SK-N-SH treated with all-trans-retinoic acid at 6 μM for 48 hours (cell line): ENCODE measurements around the gene MYBL2.
"Not testable (repeated sequence)": the region's sequence is repeated elsewhere in the genome, so short reads cannot be mapped to it uniquely, and the experiment has no call there.

Source experiments
- ATAC-seq: fragments of 200-7000 bp; cut with Tn5 transposase; 3 replicates; pipeline ENCODE4 v1.9.1; 2020; ENCODE audit warnings: mild to moderate bottlenecking, moderate library complexity
- ARNTL ChIP-seq: fragments of 450-650 bp; formaldehyde crosslinking; IDR thresholded peaks from 2 replicates; pipeline ENCODE4 v1.5.0; 2020; ENCODE audit warnings: low read depth, mild to moderate bottlenecking, moderate library complexity, borderline replicate concordance
- BACH2 ChIP-seq: fragments of 250-450 bp; sonication (Bioruptor Pico); IDR thresholded peaks from 2 replicates; pipeline ENCODE4 v1.9.0; 2021; ENCODE audit warnings: mild to moderate bottlenecking, borderline replicate concordance
- CSDC2 ChIP-seq: fragments of 250-450 bp; sonication (Bioruptor Pico); IDR thresholded peaks from 2 replicates; pipeline ENCODE4 v1.5.0; 2020; ENCODE audit warnings: mild to moderate bottlenecking, moderate library complexity
- CSRNP3 ChIP-seq: fragments of 250-450 bp; sonication (Bioruptor Pico); IDR thresholded peaks from 2 replicates; pipeline ENCODE4 v1.5.1; 2021; ENCODE audit warnings: mild to moderate bottlenecking, moderate library complexity
- ESRRG ChIP-seq: fragments of 250-450 bp; sonication (Bioruptor Pico); IDR thresholded peaks from 2 replicates; pipeline ENCODE4 v1.6.1; 2021; ENCODE audit warnings: mild to moderate bottlenecking
- GLIS3 ChIP-seq: fragments of 250-450 bp; sonication (Bioruptor Pico); IDR thresholded peaks from 2 replicates; pipeline ENCODE4 v1.5.0; 2020; ENCODE audit warnings: mild to moderate bottlenecking, moderate library complexity
- ISL1 ChIP-seq: fragments of 250-450 bp; sonication (Bioruptor Pico); IDR thresholded peaks from 2 replicates; pipeline ENCODE4 v2.1.2; 2022; ENCODE audit warnings: mild to moderate bottlenecking, moderate library complexity
- PATZ1 ChIP-seq: fragments of 250-450 bp; sonication (Bioruptor Pico); IDR thresholded peaks from 2 replicates; pipeline ENCODE4 v1.8.0; 2020; ENCODE audit warnings: mild to moderate bottlenecking, moderate library complexity, borderline replicate concordance
- RARB ChIP-seq: fragments of 250-450 bp; sonication (Bioruptor Pico); IDR thresholded peaks from 2 replicates; pipeline ENCODE4 v1.8.0; 2021; ENCODE audit warnings: mild to moderate bottlenecking, moderate library complexity
- SNAI2 ChIP-seq: fragments of 250-450 bp; sonication (Bioruptor Pico); IDR thresholded peaks from 2 replicates; pipeline ENCODE4 v1.5.0; 2020; ENCODE audit warnings: mild to moderate bottlenecking, moderate library complexity
- TCF4 ChIP-seq: fragments of 250-450 bp; sonication (Bioruptor Pico); IDR thresholded peaks from 2 replicates; pipeline ENCODE4 v1.8.0; 2021; ENCODE audit warnings: mild to moderate bottlenecking, moderate library complexity, borderline replicate concordance
- TOX ChIP-seq: fragments of 250-450 bp; sonication (Bioruptor Pico); IDR thresholded peaks from 2 replicates; pipeline ENCODE4 v1.8.0; 2021; ENCODE audit warnings: mild to moderate bottlenecking, moderate library complexity, borderline replicate concordance
- ZC3H10 ChIP-seq: fragments of 250-450 bp; sonication (Bioruptor Pico); IDR thresholded peaks from 2 replicates; pipeline ENCODE4 v1.5.1; 2021; ENCODE audit warnings: mild to moderate bottlenecking, moderate library complexity
- ZFP3 ChIP-seq: fragments of 250-450 bp; sonication (Bioruptor Pico); IDR thresholded peaks from 2 replicates; pipeline ENCODE4 v1.5.0; 2020; ENCODE audit warnings: mild to moderate bottlenecking, moderate library complexity
- ZFP30 ChIP-seq: fragments of 450-650 bp; formaldehyde crosslinking; IDR thresholded peaks from 2 replicates; pipeline ENCODE4 v1.5.0; 2022; ENCODE audit warnings: mild to moderate bottlenecking, moderate library complexity
- ZNF565 ChIP-seq: fragments of 450-650 bp; formaldehyde crosslinking; conservative IDR thresholded peaks from 2 replicates; pipeline ENCODE4 v1.5.0; 2020; ENCODE audit warnings: low read depth, mild to moderate bottlenecking, moderate library complexity
- ZNF70 ChIP-seq: fragments of 450-650 bp; formaldehyde crosslinking; IDR thresholded peaks from 2 replicates; pipeline ENCODE4 v1.5.0; 2020; ENCODE audit warnings: mild to moderate bottlenecking, moderate library complexity
- ZNF8 ChIP-seq: fragments of 450-650 bp; formaldehyde crosslinking; IDR thresholded peaks from 2 replicates; pipeline ENCODE4 v1.5.0; 2020; ENCODE audit warnings: mild to moderate bottlenecking, moderate library complexity
- TF ChIP-seq, protein P1 (sequence below): fragments of 250-450 bp; sonication (Bioruptor Pico); IDR thresholded peaks from 2 replicates; pipeline ENCODE4 v1.5.1; 2020; ENCODE audit warnings: low read depth, mild to moderate bottlenecking, moderate library complexity
- TF ChIP-seq, protein P2 (sequence below): fragments of 250-450 bp; sonication (Bioruptor Pico); IDR thresholded peaks from 2 replicates; pipeline ENCODE4 v1.5.0; 2020; ENCODE audit warnings: mild to moderate bottlenecking, moderate library complexity

Gene MYBL2

GRCh38 chr20:43642548-43642947 lies 24.4 kb upstream of the MYBL2 start:
- no peak for ATAC-seq

GRCh38 chr20:43650997-43651525 lies 15.9 kb upstream of the MYBL2 start:
- ATAC-seq, result no peak

More at GRCh38 chr20:43642548-43642947, 24.4 kb upstream of the MYBL2 start:
- TF ChIP-seq ZNF70 (CRISPR knock-in tag) (no peak), TOX (CRISPR knock-in tag) (no peak), SNAI2 (no peak), PATZ1 (CRISPR knock-in tag) (no peak), ISL1 (CRISPR knock-in tag) (no peak), TCF4 (CRISPR knock-in tag) (no peak), ZNF8 (CRISPR knock-in tag) (no peak), BACH2 (CRISPR knock-in tag) (no peak), RARB (CRISPR knock-in tag) (no peak), ESRRG (CRISPR knock-in tag) (no peak), GLIS3 (CRISPR knock-in tag) (no peak)
- TF ChIP-seq, protein P1, sequence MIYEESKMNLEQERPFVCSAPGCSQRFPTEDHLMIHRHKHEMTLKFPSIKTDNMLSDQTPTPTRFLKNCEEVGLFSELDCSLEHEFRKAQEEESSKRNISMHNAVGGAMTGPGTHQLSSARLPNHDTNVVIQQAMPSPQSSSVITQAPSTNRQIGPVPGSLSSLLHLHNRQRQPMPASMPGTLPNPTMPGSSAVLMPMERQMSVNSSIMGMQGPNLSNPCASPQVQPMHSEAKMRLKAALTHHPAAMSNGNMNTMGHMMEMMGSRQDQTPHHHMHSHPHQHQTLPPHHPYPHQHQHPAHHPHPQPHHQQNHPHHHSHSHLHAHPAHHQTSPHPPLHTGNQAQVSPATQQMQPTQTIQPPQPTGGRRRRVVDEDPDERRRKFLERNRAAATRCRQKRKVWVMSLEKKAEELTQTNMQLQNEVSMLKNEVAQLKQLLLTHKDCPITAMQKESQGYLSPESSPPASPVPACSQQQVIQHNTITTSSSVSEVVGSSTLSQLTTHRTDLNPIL (CRISPR knock-in tag), result no peak
- TF ChIP-seq, protein P2, sequence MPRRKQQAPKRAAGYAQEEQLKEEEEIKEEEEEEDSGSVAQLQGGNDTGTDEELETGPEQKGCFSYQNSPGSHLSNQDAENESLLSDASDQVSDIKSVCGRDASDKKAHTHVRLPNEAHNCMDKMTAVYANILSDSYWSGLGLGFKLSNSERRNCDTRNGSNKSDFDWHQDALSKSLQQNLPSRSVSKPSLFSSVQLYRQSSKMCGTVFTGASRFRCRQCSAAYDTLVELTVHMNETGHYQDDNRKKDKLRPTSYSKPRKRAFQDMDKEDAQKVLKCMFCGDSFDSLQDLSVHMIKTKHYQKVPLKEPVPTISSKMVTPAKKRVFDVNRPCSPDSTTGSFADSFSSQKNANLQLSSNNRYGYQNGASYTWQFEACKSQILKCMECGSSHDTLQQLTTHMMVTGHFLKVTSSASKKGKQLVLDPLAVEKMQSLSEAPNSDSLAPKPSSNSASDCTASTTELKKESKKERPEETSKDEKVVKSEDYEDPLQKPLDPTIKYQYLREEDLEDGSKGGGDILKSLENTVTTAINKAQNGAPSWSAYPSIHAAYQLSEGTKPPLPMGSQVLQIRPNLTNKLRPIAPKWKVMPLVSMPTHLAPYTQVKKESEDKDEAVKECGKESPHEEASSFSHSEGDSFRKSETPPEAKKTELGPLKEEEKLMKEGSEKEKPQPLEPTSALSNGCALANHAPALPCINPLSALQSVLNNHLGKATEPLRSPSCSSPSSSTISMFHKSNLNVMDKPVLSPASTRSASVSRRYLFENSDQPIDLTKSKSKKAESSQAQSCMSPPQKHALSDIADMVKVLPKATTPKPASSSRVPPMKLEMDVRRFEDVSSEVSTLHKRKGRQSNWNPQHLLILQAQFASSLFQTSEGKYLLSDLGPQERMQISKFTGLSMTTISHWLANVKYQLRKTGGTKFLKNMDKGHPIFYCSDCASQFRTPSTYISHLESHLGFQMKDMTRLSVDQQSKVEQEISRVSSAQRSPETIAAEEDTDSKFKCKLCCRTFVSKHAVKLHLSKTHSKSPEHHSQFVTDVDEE (CRISPR knock-in tag), result no peak

DNA sequence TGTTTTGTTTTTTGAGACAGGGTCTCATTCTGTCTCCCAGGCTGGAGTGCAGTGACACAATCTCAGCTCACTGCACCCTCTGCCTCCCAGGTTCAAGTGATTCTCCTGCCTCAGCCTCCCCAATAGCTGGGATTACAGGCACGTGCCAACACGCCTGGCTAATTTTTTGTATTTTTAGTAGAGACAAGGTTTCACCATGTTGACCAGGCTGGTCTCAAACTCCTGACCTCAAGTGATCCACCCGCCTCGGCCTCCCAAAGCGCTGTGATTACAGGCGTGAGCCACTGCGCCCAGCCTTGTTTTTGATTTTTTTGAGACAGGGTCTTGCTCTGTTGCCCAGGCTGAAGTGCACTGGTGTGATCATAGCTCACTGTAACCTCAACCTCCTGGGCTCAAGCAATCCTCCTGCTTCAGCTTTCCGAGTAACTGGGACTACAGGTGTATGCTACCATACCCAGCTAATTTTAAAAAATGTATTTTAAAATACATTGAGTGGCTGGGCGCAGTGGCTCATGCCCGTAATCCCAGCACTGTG lies 15.2 kb upstream of the MYBL2 start:
- not testable (repeated sequence) for ATAC-seq

More at GRCh38 chr20:43650997-43651525, 15.9 kb upstream of the MYBL2 start:
- TF ChIP-seq ZFP30 (no peak), ESRRG (CRISPR knock-in tag) (no peak), ZNF565 (CRISPR knock-in tag) (no peak), CSDC2 (CRISPR knock-in tag) (no peak), ZFP3 (CRISPR knock-in tag) (no peak), TCF4 (CRISPR knock-in tag) (no peak), CSRNP3 (CRISPR knock-in tag) (no peak), ARNTL (CRISPR knock-in tag) (no peak), RARB (CRISPR knock-in tag) (no peak), ZC3H10 (CRISPR knock-in tag) (no peak), ZNF8 (CRISPR knock-in tag) (no peak), BACH2 (CRISPR knock-in tag) (no peak), GLIS3 (CRISPR knock-in tag) (no peak)

- ATAC-seq, result no peak
Measured at GRCh38 chr20:43653966-43654365, 12.9 kb upstream of the MYBL2 start.

More at GRCh38 chr20:43653966-43654365, 12.9 kb upstream of the MYBL2 start:
- TF ChIP-seq PATZ1 (CRISPR knock-in tag), result no peak
- no peak for TF ChIP-seq ISL1 (CRISPR knock-in tag)
- TF ChIP-seq RARB (CRISPR knock-in tag), result no peak
- no peak for TF ChIP-seq CSDC2 (CRISPR knock-in tag)
- TF ChIP-seq TOX (CRISPR knock-in tag), result no peak
- TF ChIP-seq, protein P2 (CRISPR knock-in tag), result no peak
- TF ChIP-seq ZNF565 (CRISPR knock-in tag), result no peak
- no peak for TF ChIP-seq SNAI2
